Skin epidermis (tissue), 12 donors: ENCODE data around the gene ZNF609.
"Not testable (repeated sequence)": the region's sequence is repeated elsewhere in the genome, so short reads cannot be mapped to it uniquely, and the experiment has no call there.

Source experiments
- H3K27ac ChIP-seq, 21 experiments: fragments of 200-600 bp; sonication (generic) in 11 of 21; one replicate each; pipeline ENCODE4 v1.5.0; 2020; ENCODE audit warnings: mild to moderate bottlenecking in 3 of 21, inconsistent platforms in 2 of 21, moderate library complexity in 2 of 21
- H3K4me3 ChIP-seq, 7 experiments: fragments of 200-600 bp; sonication (generic) in 2 of 7; one replicate each; pipeline ENCODE4 v1.5.0; 2020; ENCODE audit warnings: inconsistent platforms in 2 of 7, mild to moderate bottlenecking in 2 of 7, moderate library complexity in 1 of 7

ZNF609 gene

GRCh38 chr15:64632639-64633038, 172.3 kb downstream of the ZNF609 start:
- not testable (repeated sequence) for H3K4me3 ChIP-seq
- peak overlapping the region in 2 of 21 experiments; percentile 12 to 71 for H3K27ac ChIP-seq

- H3K4me3 ChIP-seq, result no peak overlapping the region
- H3K27ac ChIP-seq, result peak overlapping the region in 6 of 21 experiments; percentile 12 to 81 (median 54)
Observed at GRCh38 chr15:64633332-64633731, 173.0 kb downstream of the ZNF609 start.

- peak overlapping the region in 7 of 21 experiments; percentile 21 to 81 (median 55) for H3K27ac ChIP-seq
- H3K4me3 ChIP-seq, result no peak overlapping the region
Observed at GRCh38 chr15:64634027-64634426, 173.6 kb downstream of the ZNF609 start.

- peak overlapping the region in 14 of 21 experiments; percentile 6 to 81 (median 50) for H3K27ac ChIP-seq
- no peak overlapping the region for H3K4me3 ChIP-seq
Observed at GRCh38 chr15:64634576-64635498, 174.5 kb downstream of the ZNF609 start.

- peak overlapping the region in 16 of 21 experiments; percentile 14 to 81 (median 50) for H3K27ac ChIP-seq
- H3K4me3 ChIP-seq, result no peak overlapping the region
Observed at GRCh38 chr15:64635499-64636495, 175.4 kb downstream of the ZNF609 start.

GRCh38 chr15:64636556-64636955, 176.2 kb downstream of the ZNF609 start:
- no peak overlapping the region for H3K4me3 ChIP-seq
- peak overlapping the region in 5 of 21 experiments; percentile 39 to 81 (median 57) for H3K27ac ChIP-seq

- H3K4me3 ChIP-seq, result no peak overlapping the region
- no peak overlapping the region for H3K27ac ChIP-seq
Observed at GRCh38 chr15:64637412-64637811, 177.0 kb downstream of the ZNF609 start.

- peak overlapping the region in 2 of 21 experiments; percentile 34 to 63 for H3K27ac ChIP-seq
Observed at GRCh38 chr15:64639744-64640143, 179.4 kb downstream of the ZNF609 start.

GRCh38 chr15:64640146-64640871, 179.9 kb downstream of the ZNF609 start:
- Histone ChIP-seq H3K4me3 (no peak overlapping the region), H3K27ac (peak overlapping the region in 2 of 21 experiments; percentile 11 to 34)

More at GRCh38 chr15:64639744-64640143, 179.4 kb downstream of the ZNF609 start:
- H3K4me3 ChIP-seq, result not testable (repeated sequence)

GRCh38 chr15:64642875-64643274, 182.5 kb downstream of the ZNF609 start:
- Histone ChIP-seq H3K4me3 (no peak overlapping the region), H3K27ac (no peak overlapping the region)

GRCh38 chr15:64643685-64644084, 183.3 kb downstream of the ZNF609 start:
- Histone ChIP-seq H3K27ac (no peak overlapping the region), H3K4me3 (no peak overlapping the region)

- not testable (repeated sequence) for H3K4me3 ChIP-seq, H3K27ac ChIP-seq
Observed at GRCh38 chr15:64644811-64645210, 184.4 kb downstream of the ZNF609 start.

- Histone ChIP-seq H3K27ac (no peak overlapping the region), H3K4me3 (no peak overlapping the region)
Observed at GRCh38 chr15:64645995-64646394, 185.6 kb downstream of the ZNF609 start.

- Histone ChIP-seq H3K27ac (no peak overlapping the region), H3K4me3 (no peak overlapping the region)
Observed at GRCh38 chr15:64647367-64647766, 187.0 kb downstream of the ZNF609 start.

GRCh38 chr15:64650552-64650951, 190.2 kb downstream of the ZNF609 start:
- H3K4me3 ChIP-seq, result no peak overlapping the region
- no peak overlapping the region for H3K27ac ChIP-seq

GRCh38 chr15:64651601-64652191, 191.3 kb downstream of the ZNF609 start:
- no peak overlapping the region for H3K4me3 ChIP-seq
- H3K27ac ChIP-seq, result peak overlapping the region in 7 of 21 experiments; percentile 3 to 47 (median 19)

GRCh38 chr15:64653757-64654156, 193.4 kb downstream of the ZNF609 start:
- H3K4me3 ChIP-seq, result no peak overlapping the region
- no peak overlapping the region for H3K27ac ChIP-seq

GRCh38 chr15:64656508-64656907, 196.1 kb downstream of the ZNF609 start:
- Histone ChIP-seq H3K27ac (no peak overlapping the region), H3K4me3 (no peak overlapping the region)

- peak overlapping the region in 1 of 21 experiments; percentile 9 for H3K27ac ChIP-seq
- H3K4me3 ChIP-seq, result no peak overlapping the region
Observed at GRCh38 chr15:64665179-64665578, 204.8 kb downstream of the ZNF609 start.
